H1 (cell line): ENCODE measurements around the gene GRK5. TPM values are rescaled to one million over a fixed set of nuclear protein-coding genes. Genes with fewer than 3 reads are reported as not detected.

Experiments used
- BCL11A ChIP-seq, 2 experiments: IDR thresholded peaks; one replicate each; pipeline ENCODE4 v1.6.1; 2011; ENCODE audit warnings: low read depth in 2 of 2, low read length in 2 of 2, mild to moderate bottlenecking in 2 of 2
- BRCA1 ChIP-seq: IDR thresholded peaks from 2 replicates; pipeline ENCODE4 v1.6.1; 2012; ENCODE audit warnings: low read depth, low read length, improper control_type of control experiment
- JUN ChIP-seq: IDR thresholded peaks from 2 replicates; pipeline ENCODE4 v1.6.1; 2011; ENCODE audit warnings: low read depth, mild to moderate bottlenecking, improper control_type of control experiment, low read length
- RNF2 ChIP-seq: fragments of 200-900, 300-1000 bp; sonication (generic); IDR thresholded peaks from 2 replicates; pipeline ENCODE4 v1.7.1; 2016; ENCODE audit warnings: borderline replicate concordance, low read depth, mild to moderate bottlenecking, antibody characterized with exemption, low read length; ENCODE audit not compliant: poor library complexity, severe bottlenecking; ENCODE audit errors: missing control alignments
- RXRA ChIP-seq: IDR thresholded peaks from 2 replicates; pipeline ENCODE4 v1.6.1; 2011; ENCODE audit warnings: low read depth, mild to moderate bottlenecking, low read length, moderate library complexity; ENCODE audit not compliant: insufficient read depth
- SAP30 ChIP-seq: fragments of 300-600 bp; sonication (generic); IDR thresholded peaks from 2 replicates; pipeline ENCODE4 v1.7.1; 2012; ENCODE audit warnings: low read length, moderate library complexity, mild to moderate bottlenecking, inconsistent platforms; ENCODE audit not compliant: insufficient read depth, insufficient replicate concordance
- TBP ChIP-seq: IDR thresholded peaks from 2 replicates; pipeline ENCODE4 v1.6.1; 2011; ENCODE audit warnings: low read depth, low read length, improper control_type of control experiment
- TCF12 ChIP-seq: IDR thresholded peaks from 2 replicates; pipeline ENCODE4 v1.6.1; 2011; ENCODE audit warnings: low read depth, mild to moderate bottlenecking, low read length
- USF2 ChIP-seq: IDR thresholded peaks from 2 replicates; pipeline ENCODE4 v1.6.1; 2011; ENCODE audit warnings: low read length, improper control_type of control experiment
- polyA plus RNA-seq, 7 experiments: library from polyadenylated mRNA; depleted of rRNA in 3 of 7; stranded (reverse) in 5 of 7; unstranded in 2 of 7; fragments of >200 nt in 5 of 7; fragments of 200-250 nt in 2 of 7; gene quantifications; 1 replicate in 5 of 7; 2 replicates in 1 of 7; 4 replicates in 1 of 7; pipeline versions ENCODE4 v1.2.1 to v1.2.3, GENCODE V29; 2011 to 2013; ENCODE audit warnings: missing spikeins in 2 of 7, mixed read lengths in 2 of 7
- total RNA-seq: library from RNA; stranded (reverse); fragmentation: NEBNext Ultra II Directional; extraction: Animal tissue kit (Norgen Biotek cat#: 25700); gene quantifications from 2 replicates; pipeline ENCODE4 v1.2.1, GENCODE V29; 2021

The GRK5 gene
- total and polyA plus RNA-seq, 2 of the 8 experiments (the other 6 are each of a cell fraction or from before 2014, with no cell fraction given) = 0.54 to 2.5 TPM

- TF ChIP-seq USF2 (no peak), BCL11A (IDR thresholded peaks at IDR 0.05; ENCODE audit: low read depth in 2 of 2, low read length in 2 of 2) (no peak), RXRA (no peak), RNF2 (no peak), BRCA1 (no peak), JUN (no peak), SAP30 (no peak), TCF12 (no peak), TBP (no peak)
Observed at GRCh38 chr10:119377958-119378736, 170.8 kb downstream of the GRK5 start (continued).
